Fibroblast of villous mesenchyme (primary cell): ENCODE data around the gene ARMH3. TPM values are rescaled to one million over a fixed set of nuclear protein-coding genes. Genes with fewer than 3 reads are reported as not detected.

Experiments used
- DNase-seq: peaks from one replicate; pipeline ENCODE4 v3.0.0-alpha.2; 2010; ENCODE audit warnings: low read depth
- H3K4me3 ChIP-seq: 2 replicates; pipeline ENCODE4 v1.5.1; 2011; ENCODE audit warnings: low read depth, mild to moderate bottlenecking, low read length
- total RNA-seq: library from RNA; depleted of rRNA; stranded (reverse); fragments of >200 nt; gene quantifications from 2 replicates; pipeline ENCODE4 v1.2.3, GENCODE V29; 2012
- TF ChIP-seq, protein P1 (sequence below): IDR thresholded peaks from 2 replicates; pipeline ENCODE4 v1.5.1; 2012; ENCODE audit warnings: low read depth, mild to moderate bottlenecking, low read length; ENCODE audit not compliant: insufficient read depth

The ARMH3 gene
- total RNA-seq, 1 donor = 10.4 TPM

DNA sequence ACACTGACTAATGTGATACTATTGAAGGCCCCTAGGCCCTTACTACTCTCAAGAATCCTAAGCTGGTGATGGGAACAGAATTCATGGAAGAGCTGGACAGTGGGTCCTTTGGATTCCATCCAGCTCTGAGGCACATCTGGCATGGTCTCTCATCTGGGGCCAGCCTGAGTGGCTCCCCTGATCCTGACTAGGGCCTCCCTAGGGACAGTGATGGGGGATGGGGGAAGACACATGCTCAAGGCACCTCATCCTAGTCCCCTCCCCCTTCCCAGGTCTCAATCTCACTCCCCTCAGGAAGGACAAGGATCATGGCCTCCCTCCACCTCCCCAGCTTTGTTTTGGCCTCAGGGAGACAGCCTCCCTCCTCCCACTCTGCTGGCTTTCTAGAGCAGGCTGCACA is 214.1 kb downstream of the ARMH3 start:
- DNase-seq = no peak
- no peak overlapping the region for H3K4me3 ChIP-seq
- TF ChIP-seq, protein P1, sequence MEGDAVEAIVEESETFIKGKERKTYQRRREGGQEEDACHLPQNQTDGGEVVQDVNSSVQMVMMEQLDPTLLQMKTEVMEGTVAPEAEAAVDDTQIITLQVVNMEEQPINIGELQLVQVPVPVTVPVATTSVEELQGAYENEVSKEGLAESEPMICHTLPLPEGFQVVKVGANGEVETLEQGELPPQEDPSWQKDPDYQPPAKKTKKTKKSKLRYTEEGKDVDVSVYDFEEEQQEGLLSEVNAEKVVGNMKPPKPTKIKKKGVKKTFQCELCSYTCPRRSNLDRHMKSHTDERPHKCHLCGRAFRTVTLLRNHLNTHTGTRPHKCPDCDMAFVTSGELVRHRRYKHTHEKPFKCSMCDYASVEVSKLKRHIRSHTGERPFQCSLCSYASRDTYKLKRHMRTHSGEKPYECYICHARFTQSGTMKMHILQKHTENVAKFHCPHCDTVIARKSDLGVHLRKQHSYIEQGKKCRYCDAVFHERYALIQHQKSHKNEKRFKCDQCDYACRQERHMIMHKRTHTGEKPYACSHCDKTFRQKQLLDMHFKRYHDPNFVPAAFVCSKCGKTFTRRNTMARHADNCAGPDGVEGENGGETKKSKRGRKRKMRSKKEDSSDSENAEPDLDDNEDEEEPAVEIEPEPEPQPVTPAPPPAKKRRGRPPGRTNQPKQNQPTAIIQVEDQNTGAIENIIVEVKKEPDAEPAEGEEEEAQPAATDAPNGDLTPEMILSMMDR = no peak

- DNase-seq = peak; percentile 81
Measured at GRCh38 chr10:101840741-101841453, 215.1 kb downstream of the ARMH3 start.

DNA sequence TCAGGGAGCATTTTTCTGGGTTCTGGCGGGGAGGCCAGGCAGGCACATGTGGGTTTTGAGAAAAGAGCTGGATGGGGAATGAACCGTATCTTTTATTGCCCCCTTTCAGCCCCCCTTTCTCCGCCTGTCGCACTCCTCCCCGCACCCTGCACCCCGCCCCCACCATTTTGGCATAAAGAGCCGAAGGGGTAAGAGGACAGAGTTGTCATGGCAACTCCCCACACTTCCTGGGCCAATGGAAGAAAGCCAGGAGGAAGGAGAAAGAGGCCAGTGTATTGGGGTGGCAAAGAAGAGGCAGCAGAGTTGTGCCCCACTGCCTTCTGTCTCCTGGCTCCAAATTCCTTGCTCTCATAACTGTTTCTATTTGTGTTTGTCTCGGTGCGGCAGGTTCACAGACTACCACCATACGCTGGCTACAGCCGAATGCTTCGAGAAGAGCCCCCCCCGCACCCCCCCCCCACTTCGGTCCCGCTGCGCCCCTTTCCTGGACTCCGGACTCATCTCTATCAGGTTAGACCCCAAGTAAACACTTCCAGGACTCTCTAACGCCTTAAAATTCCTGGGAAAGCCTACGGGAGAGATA is 215.8 kb downstream of the ARMH3 start:
- H3K4me3 ChIP-seq = peak overlapping the region; percentile 39
- TF ChIP-seq, protein P1 = no peak
- DNase-seq = no peak

More at GRCh38 chr10:101840741-101841453, 215.1 kb downstream of the ARMH3 start:
- TF ChIP-seq, protein P1 = peak; percentile 96
- H3K4me3 ChIP-seq = peak overlapping the region; percentile 52

DNA sequence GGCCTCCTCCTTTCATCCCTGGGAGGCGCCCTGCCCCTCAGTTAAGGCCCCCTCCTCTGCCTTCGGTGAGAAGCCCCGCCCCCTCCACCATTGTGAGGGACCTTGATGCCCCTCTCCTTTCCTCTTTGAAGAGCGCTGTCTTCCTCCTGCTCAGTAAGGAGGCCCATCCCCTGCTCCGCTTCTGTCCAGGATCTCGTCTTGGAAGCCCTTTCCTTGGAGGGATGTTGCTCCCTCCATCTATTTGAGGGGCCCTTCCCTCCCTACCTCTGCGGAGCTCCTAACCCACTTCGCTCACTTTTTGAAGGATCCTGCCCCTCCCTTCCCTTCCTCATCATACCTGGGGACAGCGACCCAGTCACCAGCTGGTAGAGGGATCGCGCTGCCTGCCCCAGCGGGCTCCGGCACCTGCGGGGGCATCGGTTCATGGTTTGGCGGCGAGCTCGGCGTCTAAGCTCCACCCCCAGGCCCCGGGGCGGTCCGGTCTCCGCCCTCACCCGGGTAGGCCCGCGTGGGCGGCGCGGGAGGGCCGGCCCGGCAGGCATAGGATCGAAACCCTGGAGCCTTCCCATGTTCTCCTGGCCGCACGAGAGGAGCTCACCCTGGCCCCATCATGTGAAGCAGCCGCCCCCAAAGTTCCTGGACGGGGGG is 216.4 kb downstream of the ARMH3 start:
- DNase-seq = no peak
- peak overlapping the region; percentile 39 for H3K4me3 ChIP-seq
- TF ChIP-seq, protein P1 = no peak

DNA sequence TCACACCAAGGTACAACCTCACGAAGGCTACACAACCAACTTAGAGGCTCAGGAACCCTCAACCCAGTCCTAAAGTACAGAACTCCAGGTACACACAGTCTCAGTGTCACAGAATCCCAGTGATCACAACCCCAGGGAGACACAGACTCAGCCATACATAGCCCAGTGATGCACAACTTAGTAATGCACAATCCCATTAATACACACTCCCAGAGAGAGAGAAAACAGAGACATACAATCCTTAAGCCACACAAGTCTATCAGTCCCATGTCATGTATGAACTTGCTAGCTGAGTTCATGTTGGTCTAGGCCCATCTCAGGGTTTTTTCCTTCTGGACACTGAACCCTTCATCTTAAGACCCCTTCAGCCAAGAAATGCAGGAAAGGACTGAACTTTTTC is 217.0 kb downstream of the ARMH3 start:
- no peak for DNase-seq
- TF ChIP-seq, protein P1 = no peak
- no peak overlapping the region for H3K4me3 ChIP-seq

DNA sequence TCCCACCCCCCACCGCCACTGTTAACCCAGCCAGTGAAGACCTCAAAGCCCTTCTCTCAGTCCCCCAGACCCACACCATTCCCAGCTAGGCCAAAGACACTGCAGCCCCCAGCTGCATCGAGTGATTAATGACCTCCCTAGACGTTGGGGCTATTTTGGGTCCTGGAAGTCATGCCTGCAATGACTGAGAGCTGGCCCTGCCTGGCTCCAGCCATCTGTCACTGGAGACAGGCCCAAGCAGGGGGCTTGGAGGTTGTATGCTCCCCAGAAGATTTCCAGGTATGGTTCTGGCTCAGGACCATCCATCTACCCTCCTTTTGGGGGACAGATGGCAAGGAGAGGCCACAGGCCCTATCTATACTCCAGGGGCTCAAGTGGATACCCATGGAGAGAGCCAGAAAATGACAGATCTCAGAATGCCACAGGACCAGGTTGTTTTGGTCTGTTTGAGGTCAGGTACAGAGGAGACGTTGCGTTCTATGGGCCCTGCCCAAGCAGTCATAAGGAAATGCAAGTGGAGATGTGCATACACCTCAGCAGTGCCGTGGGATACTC is 217.5 kb downstream of the ARMH3 start:
- H3K4me3 ChIP-seq = no peak overlapping the region
- TF ChIP-seq, protein P1 = no peak
- no peak for DNase-seq
